Hindlimb muscle (tissue), 1 donor: ENCODE data around the gene CD247. TPM values are rescaled to one million over a fixed set of nuclear protein-coding genes. Genes with fewer than 3 reads are reported as not detected.

Experiments used
- DNase-seq: peaks from one replicate; pipeline ENCODE4 v3.0.0-alpha.2; 2013
- polyA plus RNA-seq: library from polyadenylated mRNA; unstranded; fragments of 120-200 nt; gene quantifications from one replicate; pipeline ENCODE4 v1.2.1, GENCODE V29; 2013; ENCODE audit not compliant: insufficient read length

The CD247 gene
- polyA plus RNA-seq, 1 donor: 0.61 TPM

GRCh38 chr1:167542109-167543032 is 24.0 kb upstream of the CD247 start:
- no peak for DNase-seq

GRCh38 chr1:167541610-167542009 is 23.3 kb upstream of the CD247 start:
- no peak for DNase-seq

- DNase-seq: no peak
Observed at GRCh38 chr1:167541003-167541402, 22.7 kb upstream of the CD247 start.

GRCh38 chr1:167538657-167539056 is 20.3 kb upstream of the CD247 start:
- no peak for DNase-seq

GRCh38 chr1:167533851-167534300 is 15.5 kb upstream of the CD247 start:
- peak; percentile 66 for DNase-seq

- DNase-seq: no peak
Observed at GRCh38 chr1:167532964-167533824, 14.9 kb upstream of the CD247 start.

- DNase-seq: no peak
Observed at GRCh38 chr1:167532375-167532774, 14.0 kb upstream of the CD247 start.

- DNase-seq: peak; percentile 37
Observed at GRCh38 chr1:167529829-167530474, 11.6 kb upstream of the CD247 start.

- no peak for DNase-seq
Observed at GRCh38 chr1:167528057-167528728, 9.9 kb upstream of the CD247 start.

GRCh38 chr1:167526667-167527383 is 8.5 kb upstream of the CD247 start:
- DNase-seq: no peak

GRCh38 chr1:167524651-167525050 is 6.3 kb upstream of the CD247 start:
- no peak for DNase-seq

- no peak for DNase-seq
Observed at GRCh38 chr1:167522246-167522645, 3.9 kb upstream of the CD247 start.

GRCh38 chr1:167520711-167521206 is 2.4 kb upstream of the CD247 start:
- no peak for DNase-seq

GRCh38 chr1:167517535-167518330 is 596 bp downstream of the CD247 start:
- DNase-seq: no peak

GRCh38 chr1:167516404-167517388 is 1.6 kb downstream of the CD247 start:
- DNase-seq: no peak

GRCh38 chr1:167515893-167516321 is 2.4 kb downstream of the CD247 start:
- no peak for DNase-seq

- no peak for DNase-seq
Observed at GRCh38 chr1:167515461-167515860, 2.9 kb downstream of the CD247 start.

- DNase-seq: no peak
Observed at GRCh38 chr1:167514288-167514687, 4.0 kb downstream of the CD247 start.

GRCh38 chr1:167512046-167512654 is 6.2 kb downstream of the CD247 start:
- no peak for DNase-seq
